Measurements from ENCODE around the gene RERE.

- TF ChIP-seq HIC1 (tag by site-specific recombination; IDR thresholded peaks at IDR 0.05) (no peak), ZNF510 (tag by site-specific recombination; IDR thresholded peaks at IDR 0.05; ENCODE audit: insufficient replicate concordance) (no peak), ZNF274 (IDR thresholded peaks at IDR 0.05; ENCODE audit: low read length) (no peak), ZNF274 (tag by site-specific recombination; IDR thresholded peaks at IDR 0.05; ENCODE audit: borderline replicate concordance) (no peak), ZNF214 (tag by site-specific recombination; IDR thresholded peaks at IDR 0.05; ENCODE audit: borderline replicate concordance) (no peak), SP2 (tag by site-specific recombination; IDR thresholded peaks at IDR 0.05) (no peak), PRDM10 (tag by site-specific recombination; IDR thresholded peaks at IDR 0.05) (no peak), ZNF548 (tag by site-specific recombination; IDR thresholded peaks at IDR 0.05) (no peak), ZNF114 (tag by site-specific recombination; IDR thresholded peaks at IDR 0.05) (no peak), ZNF280D (tag by site-specific recombination; IDR thresholded peaks at IDR 0.05) (no peak), ZNF10 (tag by site-specific recombination; IDR thresholded peaks at IDR 0.05) (no peak), ZNF221 (tag by site-specific recombination; IDR thresholded peaks at IDR 0.05; ENCODE audit: borderline replicate concordance) (no peak)
- TF ChIP-seq, protein P1, sequence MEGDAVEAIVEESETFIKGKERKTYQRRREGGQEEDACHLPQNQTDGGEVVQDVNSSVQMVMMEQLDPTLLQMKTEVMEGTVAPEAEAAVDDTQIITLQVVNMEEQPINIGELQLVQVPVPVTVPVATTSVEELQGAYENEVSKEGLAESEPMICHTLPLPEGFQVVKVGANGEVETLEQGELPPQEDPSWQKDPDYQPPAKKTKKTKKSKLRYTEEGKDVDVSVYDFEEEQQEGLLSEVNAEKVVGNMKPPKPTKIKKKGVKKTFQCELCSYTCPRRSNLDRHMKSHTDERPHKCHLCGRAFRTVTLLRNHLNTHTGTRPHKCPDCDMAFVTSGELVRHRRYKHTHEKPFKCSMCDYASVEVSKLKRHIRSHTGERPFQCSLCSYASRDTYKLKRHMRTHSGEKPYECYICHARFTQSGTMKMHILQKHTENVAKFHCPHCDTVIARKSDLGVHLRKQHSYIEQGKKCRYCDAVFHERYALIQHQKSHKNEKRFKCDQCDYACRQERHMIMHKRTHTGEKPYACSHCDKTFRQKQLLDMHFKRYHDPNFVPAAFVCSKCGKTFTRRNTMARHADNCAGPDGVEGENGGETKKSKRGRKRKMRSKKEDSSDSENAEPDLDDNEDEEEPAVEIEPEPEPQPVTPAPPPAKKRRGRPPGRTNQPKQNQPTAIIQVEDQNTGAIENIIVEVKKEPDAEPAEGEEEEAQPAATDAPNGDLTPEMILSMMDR (tag by site-specific recombination; IDR thresholded peaks at IDR 0.05), result no peak
- TF ChIP-seq, protein P2, sequence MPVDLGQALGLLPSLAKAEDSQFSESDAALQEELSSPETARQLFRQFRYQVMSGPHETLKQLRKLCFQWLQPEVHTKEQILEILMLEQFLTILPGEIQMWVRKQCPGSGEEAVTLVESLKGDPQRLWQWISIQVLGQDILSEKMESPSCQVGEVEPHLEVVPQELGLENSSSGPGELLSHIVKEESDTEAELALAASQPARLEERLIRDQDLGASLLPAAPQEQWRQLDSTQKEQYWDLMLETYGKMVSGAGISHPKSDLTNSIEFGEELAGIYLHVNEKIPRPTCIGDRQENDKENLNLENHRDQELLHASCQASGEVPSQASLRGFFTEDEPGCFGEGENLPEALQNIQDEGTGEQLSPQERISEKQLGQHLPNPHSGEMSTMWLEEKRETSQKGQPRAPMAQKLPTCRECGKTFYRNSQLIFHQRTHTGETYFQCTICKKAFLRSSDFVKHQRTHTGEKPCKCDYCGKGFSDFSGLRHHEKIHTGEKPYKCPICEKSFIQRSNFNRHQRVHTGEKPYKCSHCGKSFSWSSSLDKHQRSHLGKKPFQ (tag by site-specific recombination; IDR thresholded peaks at IDR 0.05), result no peak
These were observed 183.5 kb downstream of the RERE start for GRCh38 chr1:8633741-8634501.

Measured in HEK293 (cell line).